ENCODE data around the gene USP32. TPM values are rescaled to one million over a fixed set of nuclear protein-coding genes. Genes with fewer than 3 reads are reported as not detected.

USP32 gene
- polyA plus RNA-seq, 3 donors, result 10.1 to 26.6 (median 16.6) TPM

GRCh38 chr17:60359415-60359814 lies 32.5 kb downstream of the USP32 start:
- Histone ChIP-seq H3K79me2 (ENCODE audit: insufficient read depth, low read length) (peaks cover 95% of the 10 kb centered on the region), H3K36me3 (replicated peaks in 1 of 2; ENCODE audit: control insufficient read depth in 1 of 2, insufficient read depth in 2 of 2, low read length in 2 of 2) (no peaks in the 10 kb centered on the region), H3K27me3 (ENCODE audit: control insufficient read depth in 2 of 2, insufficient read depth in 2 of 2, low read length in 2 of 2) (no peaks in the 10 kb centered on the region), H3K27ac (ENCODE audit: low read depth in 1 of 2, low read length in 2 of 2) (peak overlapping the region in 1 of 2 donors; percentile 54), H3K4me2 (replicated peaks; ENCODE audit: extremely low read depth, low read length, poor library complexity, severe bottlenecking) (no peak overlapping the region), H3K4me1 (ENCODE audit: control insufficient read depth in 1 of 2, insufficient read depth in 2 of 2, low read length in 2 of 2) (peaks cover 35 to 54% of the 10 kb centered on the region in 2 donors), H3K9me3 (replicated peaks in 1 of 2; ENCODE audit: control insufficient read depth in 1 of 2, insufficient read depth in 1 of 2, low read length in 2 of 2) (no peaks in the 10 kb centered on the region), H3K9ac (ENCODE audit: insufficient read depth, low read length, poor library complexity, severe bottlenecking) (no peak overlapping the region), H3K4me3 (replicated peaks in 1 of 3; ENCODE audit: low read depth in 2 of 3, low read length in 3 of 3) (no peak overlapping the region), H2AFZ (ENCODE audit: insufficient read depth, low read depth, low read length, poor library complexity, severe bottlenecking) (no peak overlapping the region), H4K20me1 (ENCODE audit: insufficient read depth, low read length) (peaks cover 85% of the 10 kb centered on the region)
- no peak for DNase-seq
- no peak for TF ChIP-seq CTCF (IDR thresholded peaks at IDR 0.05)
- no peaks in the 10 kb centered on the region for H3K27me3 Mint-ChIP-seq (ENCODE audit: low read depth in 3 of 3)
- peak overlapping the region in 3 of 7 donors; percentile 54 to 68 (median 60) for H3K27ac Mint-ChIP-seq
- H3K9me3 Mint-ChIP-seq, result no peaks in the 10 kb centered on the region
- intact Hi-C loops (cut with micrococcal nuclease), result loop anchor here in 1 of 2 donors (10.0 kb wide), 1 partner anchor 45 kb away; no protein-coding TSS in a partner anchor
- H3K36me3 Mint-ChIP-seq, result peaks cover 5 to 13% of the 10 kb centered on the region in 2 donors
- H3K4me1 Mint-ChIP-seq, result peaks cover 51% of the 10 kb centered on the region
- no peak overlapping the region for H3K4me3 Mint-ChIP-seq

GRCh38 chr17:60358606-60359225 lies 33.2 kb downstream of the USP32 start:
- Histone ChIP-seq H2AFZ (ENCODE audit: insufficient read depth, low read depth, low read length, poor library complexity, severe bottlenecking) (no peak overlapping the region), H3K4me2 (replicated peaks; ENCODE audit: extremely low read depth, low read length, poor library complexity, severe bottlenecking) (no peak overlapping the region), H3K79me2 (ENCODE audit: insufficient read depth, low read length) (peaks cover 95% of the 10 kb centered on the region), H3K27ac (ENCODE audit: low read depth in 1 of 2, low read length in 2 of 2) (peak overlapping the region in 1 of 2 donors; percentile 54), H3K4me3 (replicated peaks in 1 of 3; ENCODE audit: low read depth in 2 of 3, low read length in 3 of 3) (no peak overlapping the region), H3K27me3 (ENCODE audit: control insufficient read depth in 2 of 2, insufficient read depth in 2 of 2, low read length in 2 of 2) (no peaks in the 10 kb centered on the region), H3K4me1 (ENCODE audit: control insufficient read depth in 1 of 2, insufficient read depth in 2 of 2, low read length in 2 of 2) (peaks cover 33 to 54% of the 10 kb centered on the region in 2 donors), H3K9me3 (replicated peaks in 1 of 2; ENCODE audit: control insufficient read depth in 1 of 2, insufficient read depth in 1 of 2, low read length in 2 of 2) (no peaks in the 10 kb centered on the region), H4K20me1 (ENCODE audit: insufficient read depth, low read length) (peaks cover 85% of the 10 kb centered on the region), H3K36me3 (replicated peaks in 1 of 2; ENCODE audit: control insufficient read depth in 1 of 2, insufficient read depth in 2 of 2, low read length in 2 of 2) (no peaks in the 10 kb centered on the region), H3K9ac (ENCODE audit: insufficient read depth, low read length, poor library complexity, severe bottlenecking) (no peak overlapping the region)
- Mint-ChIP-seq H3K4me3 (no peak overlapping the region), H3K27me3 (ENCODE audit: low read depth in 3 of 3) (no peaks in the 10 kb centered on the region), H3K36me3 (peaks cover 5 to 13% of the 10 kb centered on the region in 2 donors), H3K9me3 (no peaks in the 10 kb centered on the region), H3K4me1 (peaks cover 48% of the 10 kb centered on the region), H3K27ac (peak overlapping the region in 3 of 7 donors; percentile 48 to 74 (median 60))
- intact Hi-C loops (cut with micrococcal nuclease), result loop anchor here in 1 of 2 donors (10.0 kb wide), 1 partner anchor 46 kb away; no protein-coding TSS in a partner anchor
- no peak for TF ChIP-seq CTCF (IDR thresholded peaks at IDR 0.05)
- WGBS (ENCODE audit: insufficient coverage), result 14% methylated on average over 1 of the region's 3 CpGs
- no peak for DNase-seq

All from CD14-positive monocyte (primary cell).